WI38 (cell line): ENCODE data around the gene HS6ST3.

Experiments
- H3K4me3 ChIP-seq: 2 replicates; pipeline ENCODE4 v1.5.1; 2011; ENCODE audit warnings: low read depth, mild to moderate bottlenecking, control low read depth, low read length
- TF ChIP-seq, protein P1 (sequence below): IDR thresholded peaks from 2 replicates; pipeline ENCODE4 v1.5.1; 2012; ENCODE audit warnings: low read depth, mild to moderate bottlenecking, control low read depth, low read length

The HS6ST3 gene

GRCh38 chr13:96849091-96849490 lies 759.2 kb downstream of the HS6ST3 start:
- H3K4me3 ChIP-seq, result no peak overlapping the region
- TF ChIP-seq, protein P1, sequence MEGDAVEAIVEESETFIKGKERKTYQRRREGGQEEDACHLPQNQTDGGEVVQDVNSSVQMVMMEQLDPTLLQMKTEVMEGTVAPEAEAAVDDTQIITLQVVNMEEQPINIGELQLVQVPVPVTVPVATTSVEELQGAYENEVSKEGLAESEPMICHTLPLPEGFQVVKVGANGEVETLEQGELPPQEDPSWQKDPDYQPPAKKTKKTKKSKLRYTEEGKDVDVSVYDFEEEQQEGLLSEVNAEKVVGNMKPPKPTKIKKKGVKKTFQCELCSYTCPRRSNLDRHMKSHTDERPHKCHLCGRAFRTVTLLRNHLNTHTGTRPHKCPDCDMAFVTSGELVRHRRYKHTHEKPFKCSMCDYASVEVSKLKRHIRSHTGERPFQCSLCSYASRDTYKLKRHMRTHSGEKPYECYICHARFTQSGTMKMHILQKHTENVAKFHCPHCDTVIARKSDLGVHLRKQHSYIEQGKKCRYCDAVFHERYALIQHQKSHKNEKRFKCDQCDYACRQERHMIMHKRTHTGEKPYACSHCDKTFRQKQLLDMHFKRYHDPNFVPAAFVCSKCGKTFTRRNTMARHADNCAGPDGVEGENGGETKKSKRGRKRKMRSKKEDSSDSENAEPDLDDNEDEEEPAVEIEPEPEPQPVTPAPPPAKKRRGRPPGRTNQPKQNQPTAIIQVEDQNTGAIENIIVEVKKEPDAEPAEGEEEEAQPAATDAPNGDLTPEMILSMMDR, result no peak

- TF ChIP-seq, protein P1, result no peak
- no peak overlapping the region for H3K4me3 ChIP-seq
Observed at GRCh38 chr13:96850538-96851145, 760.7 kb downstream of the HS6ST3 start.

GRCh38 chr13:96851856-96852445 lies 762.0 kb downstream of the HS6ST3 start:
- TF ChIP-seq, protein P1, result no peak
- H3K4me3 ChIP-seq, result no peak overlapping the region

- H3K4me3 ChIP-seq, result no peak overlapping the region
- TF ChIP-seq, protein P1, result no peak
Observed at GRCh38 chr13:96858133-96858826, 768.4 kb downstream of the HS6ST3 start.

GRCh38 chr13:96860882-96861281 lies 771.0 kb downstream of the HS6ST3 start:
- TF ChIP-seq, protein P1, result no peak
- no peak overlapping the region for H3K4me3 ChIP-seq

DNA sequence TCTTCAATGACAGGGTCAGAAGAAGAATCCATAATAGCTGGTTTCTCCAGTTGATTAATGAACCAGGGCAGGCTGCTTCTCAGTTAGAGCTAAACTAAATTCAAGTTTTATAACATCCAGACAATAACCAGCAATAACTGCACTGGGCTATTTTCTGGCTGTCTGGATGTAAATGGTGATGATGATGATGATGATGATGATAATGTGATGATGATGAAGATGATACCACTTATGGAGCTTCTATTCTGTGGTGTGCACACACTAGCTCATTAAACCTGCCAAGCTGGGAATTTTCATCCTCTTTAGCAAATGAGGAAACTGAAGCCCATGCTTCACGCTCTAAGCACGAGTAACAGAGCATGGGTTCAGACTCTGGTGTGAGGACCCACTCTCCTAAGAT lies 772.2 kb downstream of the HS6ST3 start:
- TF ChIP-seq, protein P1, result no peak
- no peak overlapping the region for H3K4me3 ChIP-seq

GRCh38 chr13:96862999-96863398 lies 773.1 kb downstream of the HS6ST3 start:
- TF ChIP-seq, protein P1, result no peak
- H3K4me3 ChIP-seq, result no peak overlapping the region
